Endodermal cell (in vitro differentiated cells): Measurements from ENCODE around the gene SCNN1G. TPM values are rescaled to one million over a fixed set of nuclear protein-coding genes. Genes with fewer than 3 reads are reported as not detected.

Experiments used
- DNase-seq: peaks from one replicate; pipeline ENCODE4 v3.0.0-alpha.2; 2017
- H3K27ac ChIP-seq: 2 replicates; pipeline ENCODE4 v1.5.1; 2013; ENCODE audit warnings: mild to moderate bottlenecking, low read depth, low read length, moderate library complexity
- H3K27me3 ChIP-seq: 2 replicates; pipeline ENCODE4 v1.6.1; 2013; ENCODE audit warnings: mild to moderate bottlenecking, low read length, moderate library complexity; ENCODE audit not compliant: insufficient read depth, control insufficient read depth, poor library complexity, severe bottlenecking
- H3K36me3 ChIP-seq: 2 replicates; pipeline ENCODE4 v1.7.0; 2013; ENCODE audit warnings: mild to moderate bottlenecking, low read length, moderate library complexity; ENCODE audit not compliant: control insufficient read depth, insufficient read depth
- H3K4me1 ChIP-seq: one replicate; pipeline ENCODE4 v1.7.0; 2013; ENCODE audit warnings: low read length; ENCODE audit not compliant: control insufficient read depth, insufficient read depth
- H3K4me3 ChIP-seq: 2 replicates; pipeline ENCODE4 v1.5.1; 2013; ENCODE audit warnings: mild to moderate bottlenecking, low read length, moderate library complexity
- H3K9ac ChIP-seq: 2 replicates; pipeline ENCODE4 v1.6.1; 2013; ENCODE audit warnings: mild to moderate bottlenecking, low read length, moderate library complexity; ENCODE audit not compliant: poor library complexity, severe bottlenecking; ENCODE audit errors: extremely low read depth
- H3K9me3 ChIP-seq: 2 replicates; pipeline ENCODE4 v1.6.1; 2013; ENCODE audit warnings: mild to moderate bottlenecking, low read length, moderate library complexity; ENCODE audit not compliant: control insufficient read depth
- H3K27ac Mint-ChIP-seq: 2 replicates; pipeline ENCODE4 v1.8.0; 2020; ENCODE audit warnings: mixed read lengths
- H3K27me3 Mint-ChIP-seq: 2 replicates; pipeline ENCODE4 v1.8.0; 2021; ENCODE audit warnings: mild to moderate bottlenecking, mixed read lengths; ENCODE audit not compliant: insufficient read depth
- H3K36me3 Mint-ChIP-seq: 2 replicates; pipeline ENCODE4 v1.8.0; 2020; ENCODE audit warnings: low read depth, mixed read lengths
- H3K4me1 Mint-ChIP-seq: 2 replicates; pipeline ENCODE4 v1.8.0; 2020; ENCODE audit warnings: mixed read lengths
- H3K4me3 Mint-ChIP-seq: 2 replicates; pipeline ENCODE4 v1.8.0; 2020; ENCODE audit warnings: mild to moderate bottlenecking, moderate library complexity, mixed read lengths
- H3K9me3 Mint-ChIP-seq: 2 replicates; pipeline ENCODE4 v1.8.0; 2020; ENCODE audit warnings: mild to moderate bottlenecking, mixed read lengths
- CTCF ChIP-seq: fragments of 200-600 bp; sonication (generic); conservative IDR thresholded peaks from 2 replicates; pipeline ENCODE4 v1.5.0; 2021; ENCODE audit warnings: antibody characterized with exemption, mild to moderate bottlenecking
- WGBS, 2 experiments: methylation state at CpG; one replicate each; pipeline versions ENCODE4 v1.1.5 to v1.1.7; 2013; ENCODE audit warnings: missing lambda C conversion rate in 2 of 2, mixed read lengths in 1 of 2; ENCODE audit not compliant: insufficient coverage in 1 of 2, insufficient read length in 1 of 2; 5-methylcytosine and 5-hydroxymethylcytosine counted together
- total RNA-seq, 2 donors: library from RNA; stranded (reverse); fragmentation: NEBNext Ultra II Directional in 1 of 2; extraction: Animal tissue kit (Norgen Biotek cat#: 25700) in 1 of 2; gene quantifications; 2 replicates in 1 of 2; 3 replicates in 1 of 2; pipeline ENCODE4 v1.2.1, GENCODE V29; 2021

Gene SCNN1G
- total RNA-seq, 2 donors from 2014 or later, result 0.09 TPM; not detected in 1

DNA sequence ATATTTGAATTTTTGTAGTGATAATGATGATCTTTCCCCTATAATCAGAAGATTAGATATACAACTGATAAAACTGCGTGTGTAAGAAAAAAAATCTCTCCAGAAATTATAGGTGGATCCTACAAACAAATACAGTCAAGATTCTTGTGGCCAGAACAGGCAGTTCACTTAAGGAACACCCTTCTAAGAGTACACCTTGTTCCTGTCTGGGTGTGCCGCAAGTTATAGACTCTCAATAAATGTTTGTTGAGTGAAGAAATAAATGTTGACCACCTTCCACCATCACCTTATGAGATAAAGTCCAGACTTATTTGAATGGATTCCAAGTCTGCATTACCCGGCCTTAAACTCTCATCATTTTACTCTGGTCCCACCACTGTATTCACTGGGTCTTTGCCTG is 73.9 kb downstream of the SCNN1G start:
- Histone ChIP-seq H3K36me3 (no peaks in the 10 kb centered on the region), H3K27me3 (no peaks in the 10 kb centered on the region), H3K9me3 (no peaks in the 10 kb centered on the region), H3K4me1 (no peaks in the 10 kb centered on the region), H3K4me3 (no peak overlapping the region), H3K27ac (no peak overlapping the region), H3K9ac (no peak overlapping the region)
- Mint-ChIP-seq H3K27ac (no peak overlapping the region), H3K9me3 (no peaks in the 10 kb centered on the region), H3K36me3 (no peaks in the 10 kb centered on the region), H3K27me3 (peaks cover 3% of the 10 kb centered on the region), H3K4me1 (no peaks in the 10 kb centered on the region), H3K4me3 (no peak overlapping the region)
- no peak for DNase-seq
- TF ChIP-seq CTCF, result no peak
- WGBS, 2 experiments, result 85 to 90% methylated on average over 1 to 2 of the region's 3 CpGs

- WGBS, 2 experiments, result 96 to 100% methylated on average over 1 of the region's 1 CpG
Measured at GRCh38 chr16:23257682-23258081, 75.1 kb downstream of the SCNN1G start.

GRCh38 chr16:23258919-23259237 is 76.3 kb downstream of the SCNN1G start:
- H3K4me3 ChIP-seq, result no peak overlapping the region
- no peak for DNase-seq
- no peak overlapping the region for H3K9ac ChIP-seq
- H3K36me3 ChIP-seq, result no peaks in the 10 kb centered on the region
- no peak overlapping the region for H3K27ac Mint-ChIP-seq
- WGBS, 2 experiments, result 93% methylated on average over 2 of the region's 2 CpGs; no CpG with 5 or more reads in 1 of the 2 experiments
- no peak for TF ChIP-seq CTCF
- H3K27me3 ChIP-seq, result no peaks in the 10 kb centered on the region
- no peaks in the 10 kb centered on the region for H3K9me3 ChIP-seq
- H3K4me3 Mint-ChIP-seq, result no peak overlapping the region
- peaks cover 3% of the 10 kb centered on the region for H3K27me3 Mint-ChIP-seq
- H3K27ac ChIP-seq, result no peak overlapping the region
- no peaks in the 10 kb centered on the region for H3K9me3 Mint-ChIP-seq
- H3K4me1 ChIP-seq, result no peaks in the 10 kb centered on the region
- no peaks in the 10 kb centered on the region for H3K36me3 Mint-ChIP-seq
- no peaks in the 10 kb centered on the region for H3K4me1 Mint-ChIP-seq

More at GRCh38 chr16:23257682-23258081, 75.1 kb downstream of the SCNN1G start:
- H3K27me3 Mint-ChIP-seq, result peaks cover 3% of the 10 kb centered on the region
- H3K36me3 Mint-ChIP-seq, result no peaks in the 10 kb centered on the region
- DNase-seq, result no peak
- Histone ChIP-seq H3K27me3 (no peaks in the 10 kb centered on the region), H3K9me3 (no peaks in the 10 kb centered on the region), H3K9ac (no peak overlapping the region), H3K27ac (no peak overlapping the region), H3K4me1 (no peaks in the 10 kb centered on the region), H3K36me3 (no peaks in the 10 kb centered on the region), H3K4me3 (no peak overlapping the region)
- no peak overlapping the region for H3K27ac Mint-ChIP-seq
- no peaks in the 10 kb centered on the region for H3K4me1 Mint-ChIP-seq
- no peak for TF ChIP-seq CTCF
- H3K4me3 Mint-ChIP-seq, result no peak overlapping the region
- no peaks in the 10 kb centered on the region for H3K9me3 Mint-ChIP-seq

Other genes starting within 250 kb of the SCNN1G start
- gene USP31, start 33.3 kb upstream of the SCNN1G start, total RNA-seq, result 10 to 100 TPM; 19.9 to 22.1 TPM
- not detected for gene SCNN1B, start 119.6 kb downstream of the SCNN1G start, total RNA-seq